OCI-LY3 (cell line): ENCODE measurements around the gene KLHL3.

Source experiments
- CTCF ChIP-seq: fragments of 200-600, 300-600 bp; sonication (generic); IDR thresholded peaks from 2 replicates; pipeline ENCODE4 v1.5.1; 2014; ENCODE audit warnings: antibody characterized with exemption, low read length, low read depth
- EZH2phosphoT487 ChIP-seq: fragments of 200-600 bp; shearing (Covaris generic); IDR thresholded peaks from 2 replicates; pipeline ENCODE4 v1.6.1; 2018; ENCODE audit warnings: antibody characterized with exemption, mixed run types, low read depth

GRCh38 chr5:137684761-137685160 is 51.1 kb downstream of the KLHL3 start:
- no peak for TF ChIP-seq CTCF
- TF ChIP-seq EZH2phosphoT487: no peak
